HEK293 (cell line): Measurements from ENCODE around the gene B3GLCT.

ENCODE experiments used
- CTCF ChIA-PET: fragments of 350-600 bp; formaldehyde crosslinking; extraction: SDS; loops from one replicate; lab custom pipeline; 2021; ENCODE audit warnings: antibody characterized with exemption; lab: Yijun Ruan, JAX
- POLR2A ChIA-PET: fragments of 300-600 bp; formaldehyde crosslinking; extraction: SDS; loops from one replicate; lab custom pipeline; 2020; ENCODE audit warnings: antibody characterized with exemption, inconsistent platforms; lab: Yijun Ruan, JAX
- H3K27ac ChIP-seq: fragments of 200-500 bp; sonication (Bioruptor generic); 2 replicates; pipeline ENCODE4 v1.5.1; 2014; ENCODE audit warnings: low read depth, low read length, control low read depth, inconsistent platforms; ENCODE audit errors: extremely low read depth
- H3K36me3 ChIP-seq, 2 experiments: fragments of 200-500 bp in 1 of 2; sonication (Bioruptor generic) in 1 of 2; 1 replicate in 1 of 2; 2 replicates in 1 of 2; pipeline ENCODE4 v1.5.1; 2014 to 2017; ENCODE audit warnings: inconsistent platforms in 2 of 2, low read length in 2 of 2; ENCODE audit not compliant: control insufficient read depth in 2 of 2, insufficient read depth in 1 of 2
- H3K4me1 ChIP-seq: fragments of 200-500 bp; sonication (Bioruptor generic); 2 replicates; pipeline ENCODE4 v1.5.1; 2014; ENCODE audit warnings: mild to moderate bottlenecking, low read length, inconsistent platforms; ENCODE audit not compliant: control insufficient read depth, insufficient read depth
- H3K4me3 ChIP-seq: 2 replicates; pipeline ENCODE4 v1.5.1; 2011; ENCODE audit warnings: low read depth, mild to moderate bottlenecking, control low read depth, low read length, moderate library complexity
- H3K9me3 ChIP-seq: fragments of 200-500 bp; sonication (Bioruptor generic); 2 replicates; pipeline ENCODE4 v1.5.1; 2014; ENCODE audit warnings: low read depth, low read length, inconsistent platforms; ENCODE audit not compliant: control insufficient read depth, insufficient read depth
- GLI2 ChIP-seq: fragments of 450-650 bp; formaldehyde crosslinking; IDR thresholded peaks from 2 replicates; pipeline ENCODE4; 2017; ENCODE audit warnings: missing biosample characterization, missing genetic modification characterization, low read depth, borderline replicate concordance
- IKZF3 ChIP-seq: fragments of 450-650 bp; IDR thresholded peaks from 2 replicates; pipeline ENCODE4 v1.5.0; 2018; ENCODE audit warnings: missing biosample characterization, mild to moderate bottlenecking, missing genetic modification characterization, moderate library complexity
- KLF10 ChIP-seq: fragments of 450-650 bp; IDR thresholded peaks from 2 replicates; pipeline ENCODE4 v1.5.1; 2018; ENCODE audit warnings: missing biosample characterization, mild to moderate bottlenecking, missing genetic modification characterization
- KLF16 ChIP-seq: fragments of 450-650 bp; formaldehyde crosslinking; IDR thresholded peaks from 2 replicates; pipeline ENCODE4 v1.5.1; 2017; ENCODE audit warnings: missing biosample characterization, missing genetic modification characterization
- MEIS1 ChIP-seq: sonication (generic); formaldehyde crosslinking; IDR thresholded peaks from 2 replicates; pipeline ENCODE4 v1.8.1; 2022; ENCODE audit warnings: missing genetic modification reagents, mild to moderate bottlenecking, borderline replicate concordance
- OVOL3 ChIP-seq: fragments of 450-650 bp; formaldehyde crosslinking; IDR thresholded peaks from 2 replicates; pipeline ENCODE4 v1.5.1; 2016; ENCODE audit warnings: missing biosample characterization, missing genetic modification characterization
- PATZ1 ChIP-seq: fragments of 450-650 bp; formaldehyde crosslinking; IDR thresholded peaks from 2 replicates; pipeline ENCODE4 v1.5.1; 2016; ENCODE audit warnings: missing biosample characterization, missing genetic modification characterization
- REPIN1 ChIP-seq: fragments of 450-650 bp; formaldehyde crosslinking; IDR thresholded peaks from 2 replicates; pipeline ENCODE4 v1.5.1; 2017; ENCODE audit warnings: missing biosample characterization, missing genetic modification characterization, low read depth
- SCRT1 ChIP-seq: fragments of 450-650 bp; formaldehyde crosslinking; IDR thresholded peaks from 2 replicates; pipeline ENCODE4 v1.5.1; 2016; ENCODE audit warnings: missing biosample characterization, missing genetic modification characterization, borderline replicate concordance
- SCRT2 ChIP-seq: fragments of 450-650 bp; formaldehyde crosslinking; IDR thresholded peaks from 2 replicates; pipeline ENCODE4 v1.5.1; 2016; ENCODE audit warnings: missing biosample characterization, missing genetic modification characterization
- ZBTB7A ChIP-seq: fragments of 450-650 bp; formaldehyde crosslinking; IDR thresholded peaks from 2 replicates; pipeline ENCODE4 v1.5.1; 2016; ENCODE audit warnings: low read depth, missing biosample characterization, missing genetic modification characterization
- ZFP69B ChIP-seq: fragments of 450-650 bp; formaldehyde crosslinking; IDR thresholded peaks from 2 replicates; pipeline ENCODE4 v1.5.1; 2016; ENCODE audit warnings: missing biosample characterization, missing genetic modification characterization
- ZNF10 ChIP-seq: fragments of 450-650 bp; formaldehyde crosslinking; IDR thresholded peaks from 2 replicates; pipeline ENCODE4 v1.5.1; 2017; ENCODE audit warnings: missing biosample characterization, missing genetic modification characterization
- ZNF114 ChIP-seq: fragments of 450-650 bp; formaldehyde crosslinking; IDR thresholded peaks from 2 replicates; pipeline ENCODE4 v1.5.0; 2017; ENCODE audit warnings: missing biosample characterization, missing genetic modification characterization
- ZNF121 ChIP-seq: fragments of 450-650 bp; formaldehyde crosslinking; IDR thresholded peaks from 2 replicates; pipeline ENCODE4 v1.5.1; 2016; ENCODE audit warnings: missing biosample characterization, missing genetic modification characterization
- ZNF146 ChIP-seq: fragments of 450-650 bp; formaldehyde crosslinking; IDR thresholded peaks from 2 replicates; pipeline ENCODE4 v1.5.1; 2016; ENCODE audit warnings: missing biosample characterization, missing genetic modification characterization
- ZNF155 ChIP-seq: fragments of 450-650 bp; formaldehyde crosslinking; IDR thresholded peaks from 2 replicates; pipeline ENCODE4 v1.5.1; 2016; ENCODE audit warnings: missing biosample characterization, missing genetic modification characterization
- ZNF16 ChIP-seq: fragments of 450-650 bp; formaldehyde crosslinking; IDR thresholded peaks from 2 replicates; pipeline ENCODE4 v1.5.1; 2016; ENCODE audit warnings: low read depth, missing biosample characterization, missing genetic modification characterization
- ZNF221 ChIP-seq: fragments of 450-650 bp; formaldehyde crosslinking; IDR thresholded peaks from 2 replicates; pipeline ENCODE4 v1.5.1; 2017; ENCODE audit warnings: missing biosample characterization, missing genetic modification characterization, borderline replicate concordance
- ZNF266 ChIP-seq: fragments of 450-650 bp; formaldehyde crosslinking; IDR thresholded peaks from 2 replicates; pipeline ENCODE4 v1.5.1; 2016; ENCODE audit warnings: missing biosample characterization, missing genetic modification characterization, low read depth
- ZNF311 ChIP-seq: fragments of 450-650 bp; formaldehyde crosslinking; IDR thresholded peaks from 2 replicates; pipeline ENCODE4 v1.5.1; 2017; ENCODE audit warnings: missing biosample characterization, missing genetic modification characterization, borderline replicate concordance
- ZNF354C ChIP-seq: fragments of 450-650 bp; formaldehyde crosslinking; IDR thresholded peaks from 2 replicates; pipeline ENCODE4 v1.5.1; 2016; ENCODE audit warnings: missing biosample characterization, missing genetic modification characterization, low read depth, borderline replicate concordance
- ZNF391 ChIP-seq: fragments of 450-650 bp; formaldehyde crosslinking; IDR thresholded peaks from 2 replicates; pipeline ENCODE4 v1.5.1; 2016; ENCODE audit warnings: low read depth, missing biosample characterization, missing genetic modification characterization, borderline replicate concordance
- ZNF513 ChIP-seq: fragments of 450-650 bp; IDR thresholded peaks from 2 replicates; pipeline ENCODE4 v1.5.1; 2018; ENCODE audit warnings: missing biosample characterization, missing genetic modification characterization
- ZNF529 ChIP-seq: fragments of 450-650 bp; formaldehyde crosslinking; IDR thresholded peaks from 2 replicates; pipeline ENCODE4 v1.5.1; 2017; ENCODE audit warnings: missing genetic modification characterization, missing biosample characterization; ENCODE audit not compliant: insufficient replicate concordance
- ZNF544 ChIP-seq: fragments of 450-650 bp; formaldehyde crosslinking; IDR thresholded peaks from 2 replicates; pipeline ENCODE4 v1.5.0; 2017; ENCODE audit warnings: missing biosample characterization, missing genetic modification characterization
- ZNF629 ChIP-seq: fragments of 450-650 bp; formaldehyde crosslinking; IDR thresholded peaks from 2 replicates; pipeline ENCODE4 v1.5.1; 2017; ENCODE audit warnings: missing biosample characterization, missing genetic modification characterization
- ZNF654 ChIP-seq: fragments of 450-650 bp; formaldehyde crosslinking; IDR thresholded peaks from 2 replicates; pipeline ENCODE4 v1.5.1; 2016; ENCODE audit warnings: low read depth, missing biosample characterization, missing genetic modification characterization
- ZNF76 ChIP-seq: fragments of 450-650 bp; formaldehyde crosslinking; IDR thresholded peaks from 2 replicates; pipeline ENCODE4; 2016; ENCODE audit warnings: low read depth, missing biosample characterization, missing genetic modification characterization, borderline replicate concordance
- ZNF792 ChIP-seq: fragments of 450-650 bp; formaldehyde crosslinking; IDR thresholded peaks from 2 replicates; pipeline ENCODE4 v1.5.1; 2016; ENCODE audit warnings: missing biosample characterization, missing genetic modification characterization

The B3GLCT gene

GRCh38 chr13:31227870-31228269, 28.1 kb downstream of the B3GLCT start (continued):
- TF ChIP-seq KLF10 (tag by site-specific recombination) (no peak), ZNF629 (tag by site-specific recombination) (no peak), REPIN1 (tag by site-specific recombination) (no peak), ZNF529 (tag by site-specific recombination) (no peak), ZNF354C (tag by site-specific recombination) (no peak), ZBTB7A (tag by site-specific recombination) (no peak), ZNF121 (no peak), MEIS1 (CRISPR knock-in tag) (no peak), ZNF266 (no peak), ZNF114 (tag by site-specific recombination) (no peak), GLI2 (no peak)

GRCh38 chr13:31234729-31235128, 35.0 kb downstream of the B3GLCT start:
- no peaks in the 10 kb centered on the region for H3K9me3 ChIP-seq
- POLR2A ChIA-PET: no interaction called here
- TF ChIP-seq KLF16 (no peak), ZNF792 (tag by site-specific recombination) (no peak), ZNF76 (tag by site-specific recombination) (no peak), PATZ1 (tag by site-specific recombination) (no peak), ZNF10 (no peak)
- TF ChIP-seq, all 188 proteins: peak for 0
- CTCF ChIA-PET: interaction anchor here (0.6 to 5.6 kb wide), 4 partner anchors 7 to 266 kb away, joined by 3 to 84 read pairs (median 9); no protein-coding TSS in a partner anchor
- Histone ChIP-seq H3K36me3 (no peaks in the 10 kb centered on the region), H3K27ac (no peak overlapping the region), H3K4me1 (no peaks in the 10 kb centered on the region), H3K4me3 (no peak overlapping the region)

- Histone ChIP-seq H3K27ac (no peak overlapping the region), H3K36me3 (no peaks in the 10 kb centered on the region), H3K9me3 (no peaks in the 10 kb centered on the region), H3K4me1 (no peaks in the 10 kb centered on the region), H3K4me3 (no peak overlapping the region)
- POLR2A ChIA-PET: no interaction called here
- CTCF ChIA-PET: interaction anchor here (0.5 to 5.6 kb wide), 26 partner anchors 9 to 736 kb away, joined by 3 to 84 read pairs (median 4); no protein-coding TSS in a partner anchor
- no peak for TF ChIP-seq ZNF155
- no peak for TF ChIP-seq ZNF146 (tag by site-specific recombination)
- no peak for TF ChIP-seq ZNF513
- no peak for TF ChIP-seq IKZF3
- TF ChIP-seq ZFP69B: no peak
- 0 out of 2 replicates have a peak, but pooled peaks have one; percentile 42 for TF ChIP-seq SCRT1
- peak; percentile 74 for TF ChIP-seq SCRT2 (tag by site-specific recombination)
- TF ChIP-seq ZNF16 (tag by site-specific recombination): no peak
- peak; percentile 69 for TF ChIP-seq ZNF654 (tag by site-specific recombination)
- TF ChIP-seq ZNF391 (tag by site-specific recombination): no peak
- TF ChIP-seq ZNF311 (tag by site-specific recombination): no peak
- no peak for TF ChIP-seq ZNF544 (tag by site-specific recombination)
- TF ChIP-seq OVOL3 (tag by site-specific recombination): no peak
- TF ChIP-seq ZNF221 (tag by site-specific recombination): no peak
Measured at GRCh38 chr13:31236211-31236786, 36.5 kb downstream of the B3GLCT start.
